RWPE2 (cell line): ENCODE measurements around the gene LGR4.

Experiments
- ATAC-seq: fragments of 200-7000 bp; cut with Tn5 transposase; 3 replicates; pipeline ENCODE4 v1.9.1; 2021; ENCODE audit warnings: low read depth
- DNase-seq: peaks from one replicate; pipeline ENCODE4 v3.0.0-alpha.2; 2020; ENCODE audit warnings: low spot score
- H3K27ac ChIP-seq: fragments of 450-650 bp; 2 replicates; pipeline ENCODE4 v1.5.1; 2017; ENCODE audit warnings: mild to moderate bottlenecking; ENCODE audit not compliant: poor library complexity, severe bottlenecking
- H3K27me3 ChIP-seq: fragments of 250-450 bp; sonication (Bioruptor Pico); 2 replicates; pipeline ENCODE4 v1.5.1; 2021; ENCODE audit warnings: mild to moderate bottlenecking, moderate library complexity; ENCODE audit not compliant: insufficient read depth, poor library complexity, severe bottlenecking
- H3K36me3 ChIP-seq: fragments of 250-450 bp; sonication (Bioruptor Pico); 2 replicates; pipeline ENCODE4 v1.5.1; 2020; ENCODE audit warnings: low read depth, mild to moderate bottlenecking, moderate library complexity
- H3K4me1 ChIP-seq: fragments of 250-450 bp; sonication (Bioruptor Pico); 2 replicates; pipeline ENCODE4 v1.5.1; 2021; ENCODE audit warnings: mild to moderate bottlenecking, moderate library complexity; ENCODE audit not compliant: insufficient read depth, poor library complexity, severe bottlenecking
- H3K4me3 ChIP-seq: fragments of 250-450 bp; sonication (Bioruptor Pico); 2 replicates; pipeline ENCODE4 v1.5.1; 2021; ENCODE audit warnings: mild to moderate bottlenecking, moderate library complexity; ENCODE audit not compliant: severe bottlenecking
- H3K9me3 ChIP-seq: fragments of 250-450 bp; sonication (Bioruptor Pico); 2 replicates; pipeline ENCODE4 v1.5.1; 2021; ENCODE audit warnings: mild to moderate bottlenecking, moderate library complexity; ENCODE audit not compliant: severe bottlenecking
- TF ChIP-seq, protein P1 (sequence below): fragments of 450-650 bp; IDR thresholded peaks from one replicate; pipeline ENCODE4 v1.5.1; 2017; ENCODE audit warnings: mild to moderate bottlenecking, moderate library complexity; ENCODE audit not compliant: poor library complexity, severe bottlenecking

LGR4 gene

GRCh38 chr11:27497911-27498310 lies 25.3 kb upstream of the LGR4 start:
- H3K36me3 ChIP-seq = peaks cover 100% of the 10 kb centered on the region
- no peak overlapping the region for H3K27ac ChIP-seq
- H3K27me3 ChIP-seq = no peaks in the 10 kb centered on the region
- TF ChIP-seq, protein P1, sequence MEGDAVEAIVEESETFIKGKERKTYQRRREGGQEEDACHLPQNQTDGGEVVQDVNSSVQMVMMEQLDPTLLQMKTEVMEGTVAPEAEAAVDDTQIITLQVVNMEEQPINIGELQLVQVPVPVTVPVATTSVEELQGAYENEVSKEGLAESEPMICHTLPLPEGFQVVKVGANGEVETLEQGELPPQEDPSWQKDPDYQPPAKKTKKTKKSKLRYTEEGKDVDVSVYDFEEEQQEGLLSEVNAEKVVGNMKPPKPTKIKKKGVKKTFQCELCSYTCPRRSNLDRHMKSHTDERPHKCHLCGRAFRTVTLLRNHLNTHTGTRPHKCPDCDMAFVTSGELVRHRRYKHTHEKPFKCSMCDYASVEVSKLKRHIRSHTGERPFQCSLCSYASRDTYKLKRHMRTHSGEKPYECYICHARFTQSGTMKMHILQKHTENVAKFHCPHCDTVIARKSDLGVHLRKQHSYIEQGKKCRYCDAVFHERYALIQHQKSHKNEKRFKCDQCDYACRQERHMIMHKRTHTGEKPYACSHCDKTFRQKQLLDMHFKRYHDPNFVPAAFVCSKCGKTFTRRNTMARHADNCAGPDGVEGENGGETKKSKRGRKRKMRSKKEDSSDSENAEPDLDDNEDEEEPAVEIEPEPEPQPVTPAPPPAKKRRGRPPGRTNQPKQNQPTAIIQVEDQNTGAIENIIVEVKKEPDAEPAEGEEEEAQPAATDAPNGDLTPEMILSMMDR = no peak
- no peaks in the 10 kb centered on the region for H3K4me1 ChIP-seq
- H3K4me3 ChIP-seq = no peak overlapping the region
- DNase-seq (no peak), ATAC-seq (no peak)
- H3K9me3 ChIP-seq = no peaks in the 10 kb centered on the region

GRCh38 chr11:27497284-27497866 lies 24.8 kb upstream of the LGR4 start:
- ATAC-seq = no peak
- H3K27me3 ChIP-seq = no peaks in the 10 kb centered on the region
- H3K36me3 ChIP-seq = peaks cover 96% of the 10 kb centered on the region

DNA sequence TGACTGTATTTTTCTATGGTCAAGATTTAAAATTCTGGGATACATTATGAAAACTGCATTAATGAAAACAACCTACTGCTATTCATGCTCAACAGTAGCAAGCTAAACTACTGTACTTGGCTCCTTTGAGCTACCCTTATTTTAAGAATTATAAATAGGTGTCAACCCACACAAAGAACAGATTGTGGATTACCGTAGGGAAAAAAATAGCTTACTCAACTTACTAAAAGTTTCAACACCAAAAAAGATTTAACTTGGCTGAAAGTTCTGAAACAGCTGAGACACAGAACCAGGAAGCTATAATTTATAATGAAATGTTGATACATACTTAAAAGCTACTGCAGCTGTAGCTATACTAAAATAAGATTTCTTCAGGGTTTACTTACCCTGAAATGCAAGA lies 23.9 kb upstream of the LGR4 start:
- H3K36me3 ChIP-seq = peaks cover 96% of the 10 kb centered on the region
- DNase-seq = no peak

More at GRCh38 chr11:27497284-27497866, 24.8 kb upstream of the LGR4 start:
- TF ChIP-seq, protein P1 = peak; percentile 69
- no peaks in the 10 kb centered on the region for H3K9me3 ChIP-seq
- H3K27ac ChIP-seq = no peak overlapping the region
- H3K4me1 ChIP-seq = no peaks in the 10 kb centered on the region
- no peak for DNase-seq
- H3K4me3 ChIP-seq = no peak overlapping the region

GRCh38 chr11:27495710-27496300 lies 23.2 kb upstream of the LGR4 start:
- Histone ChIP-seq H3K27ac (no peak overlapping the region), H3K4me3 (no peak overlapping the region), H3K36me3 (peaks cover 95% of the 10 kb centered on the region), H3K27me3 (no peaks in the 10 kb centered on the region), H3K4me1 (no peaks in the 10 kb centered on the region), H3K9me3 (no peaks in the 10 kb centered on the region)
- ATAC-seq (no peak), DNase-seq (no peak)
- TF ChIP-seq, protein P1 = no peak

More for the DNA sequence above, 23.9 kb upstream of the LGR4 start:
- no peaks in the 10 kb centered on the region for H3K27me3 ChIP-seq
- TF ChIP-seq, protein P1 = no peak
- H3K27ac ChIP-seq = no peak overlapping the region
- H3K4me3 ChIP-seq = no peak overlapping the region
- no peaks in the 10 kb centered on the region for H3K9me3 ChIP-seq
- H3K4me1 ChIP-seq = no peaks in the 10 kb centered on the region
- no peak for ATAC-seq

GRCh38 chr11:27489092-27489491 lies 16.5 kb upstream of the LGR4 start:
- Histone ChIP-seq H3K36me3 (peaks cover 32% of the 10 kb centered on the region), H3K27me3 (no peaks in the 10 kb centered on the region), H3K9me3 (no peaks in the 10 kb centered on the region), H3K4me1 (no peaks in the 10 kb centered on the region), H3K27ac (no peak overlapping the region), H3K4me3 (no peak overlapping the region)
- ATAC-seq = no peak
- TF ChIP-seq, protein P1 = no peak
- DNase-seq = no peak
